GM19395 (cell line): Measurements from ENCODE around the gene SSUH2.
A peak's percentile ranks its signal among the peaks of the same experiment; 100 is the strongest.
"Not testable (repeated sequence)": the region's sequence is repeated elsewhere in the genome, so short reads cannot be mapped to it uniquely, and the experiment has no call there.

Experiments used
- ATAC-seq: cut with Tn5 transposase; IDR thresholded peaks from one replicate; pipeline ENCODE4 v1.9.1; 2021; ENCODE audit warnings: mild to moderate bottlenecking, moderate library complexity; ENCODE audit not compliant: unreplicated experiment

SSUH2 gene

DNA sequence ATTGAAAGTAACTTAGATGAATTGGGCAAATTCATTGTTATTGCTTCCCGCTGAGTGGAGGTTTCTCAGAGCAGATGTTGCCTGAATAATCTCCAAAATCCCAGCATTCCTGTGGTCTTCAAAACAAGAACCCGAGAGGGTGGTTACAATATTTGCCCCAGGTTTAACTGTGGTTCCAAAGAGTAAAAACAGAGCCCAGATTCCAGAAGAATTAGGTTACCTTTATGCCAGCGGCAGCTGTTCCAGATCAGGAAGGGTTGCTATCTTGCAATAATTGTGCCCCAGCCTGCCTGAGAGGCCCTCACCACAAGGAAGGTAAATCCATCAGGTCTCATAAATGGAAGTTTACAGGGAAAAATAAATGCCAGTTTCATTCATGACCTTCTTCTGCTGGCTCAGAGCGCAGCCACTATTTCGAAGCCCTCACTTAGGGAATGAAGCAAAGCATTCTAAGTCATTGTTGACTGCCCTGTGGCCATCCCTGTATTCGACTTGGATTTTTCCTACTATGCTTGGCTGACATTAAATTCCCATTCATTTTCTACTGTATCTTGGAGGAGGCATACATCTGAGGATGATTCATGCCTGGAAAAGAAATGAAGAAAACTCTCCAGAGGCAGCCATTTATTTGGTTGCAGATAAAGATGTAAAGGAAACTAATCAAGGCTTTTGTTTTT, 54.6 kb downstream of the SSUH2 start:
- ATAC-seq, result no peak

DNA sequence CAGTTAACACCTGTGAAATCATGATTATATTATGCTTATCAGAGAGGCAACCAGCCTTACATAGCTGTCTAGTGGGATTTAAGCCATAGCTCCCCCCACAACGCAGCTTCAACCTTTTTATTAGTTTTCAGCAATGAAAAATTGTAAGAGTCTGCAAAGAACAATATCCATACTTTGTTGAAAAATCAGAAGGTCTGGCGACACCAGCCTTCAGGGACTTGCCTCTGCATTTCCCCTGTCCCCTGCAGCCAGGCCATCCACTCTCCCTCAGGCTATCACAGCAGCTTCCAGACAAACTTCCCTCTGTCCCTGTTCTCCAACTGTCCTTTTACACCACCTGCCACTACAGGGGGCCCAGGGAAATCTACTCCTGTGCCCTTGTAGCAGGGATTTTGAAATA, 59.9 kb downstream of the SSUH2 start:
- ATAC-seq, result no peak

DNA sequence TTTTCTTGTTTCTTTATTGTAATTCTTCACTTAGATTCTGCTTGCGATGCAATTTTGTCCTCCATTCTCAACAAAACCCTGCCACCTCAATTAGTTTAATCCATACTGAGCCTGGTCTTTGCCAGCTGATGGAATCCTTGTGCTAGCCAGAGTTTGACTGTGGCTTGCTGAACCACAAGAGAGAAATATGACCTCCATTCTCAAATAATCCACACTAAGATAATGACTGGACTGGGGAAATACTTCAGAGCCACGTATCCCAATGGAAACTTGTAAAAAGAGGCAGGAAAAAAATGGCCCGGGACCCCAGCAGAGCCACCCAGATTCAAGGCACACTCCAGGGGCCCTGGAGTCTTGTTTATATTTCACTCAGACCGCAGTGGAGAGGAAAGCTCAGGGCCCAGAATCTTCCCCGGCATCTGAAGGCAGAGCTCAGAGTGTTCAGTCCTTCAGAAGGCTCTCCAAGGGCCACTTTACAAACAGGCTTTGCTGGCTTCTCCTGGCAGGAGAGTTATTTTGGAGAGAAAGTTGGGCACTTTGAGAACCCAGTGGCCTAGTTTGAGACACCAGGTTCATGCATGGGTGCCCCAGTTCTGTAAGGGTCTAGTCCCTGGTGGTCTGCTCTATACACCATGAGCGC, 62.7 kb downstream of the SSUH2 start:
- ATAC-seq, result no peak

DNA sequence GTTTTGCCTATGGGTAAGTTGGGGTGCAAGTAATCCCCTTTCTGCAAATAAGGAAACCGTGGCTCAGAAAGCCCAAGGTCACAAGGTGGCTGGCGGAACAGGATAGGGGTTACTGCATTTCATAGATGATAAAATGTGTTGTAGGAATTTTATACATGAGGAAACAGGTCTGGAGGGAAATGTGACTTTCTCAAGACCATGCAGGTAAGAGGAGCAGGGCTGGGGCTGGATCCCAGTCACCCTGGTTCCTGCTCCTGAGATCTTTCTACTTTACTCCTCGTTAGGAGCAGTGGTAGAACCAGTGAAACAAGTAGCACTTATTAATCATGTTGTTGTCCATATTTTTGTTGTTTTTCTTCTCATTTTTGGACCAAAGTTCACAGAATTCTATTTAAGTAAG, 63.2 kb downstream of the SSUH2 start:
- ATAC-seq, result no peak

DNA sequence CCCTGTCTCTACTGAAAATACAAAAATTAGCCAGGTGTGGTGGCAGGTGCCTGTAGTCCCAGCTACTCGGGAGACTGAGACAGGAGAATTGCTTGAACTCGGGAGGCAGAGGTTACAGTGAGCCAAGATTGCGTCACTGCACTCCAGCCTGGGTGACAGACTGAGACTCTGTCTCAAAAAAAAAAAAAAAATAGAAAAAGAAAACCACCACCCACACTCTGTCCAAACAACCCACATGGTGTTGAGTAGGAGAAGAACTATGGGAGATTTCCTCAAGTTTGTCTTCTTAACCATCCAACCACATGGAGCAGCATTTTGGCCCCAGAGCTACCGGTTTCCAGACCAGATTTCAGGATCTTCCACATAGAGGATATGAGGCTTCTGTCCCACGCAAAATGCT, 64.2 kb downstream of the SSUH2 start:
- not testable (repeated sequence) for ATAC-seq

DNA sequence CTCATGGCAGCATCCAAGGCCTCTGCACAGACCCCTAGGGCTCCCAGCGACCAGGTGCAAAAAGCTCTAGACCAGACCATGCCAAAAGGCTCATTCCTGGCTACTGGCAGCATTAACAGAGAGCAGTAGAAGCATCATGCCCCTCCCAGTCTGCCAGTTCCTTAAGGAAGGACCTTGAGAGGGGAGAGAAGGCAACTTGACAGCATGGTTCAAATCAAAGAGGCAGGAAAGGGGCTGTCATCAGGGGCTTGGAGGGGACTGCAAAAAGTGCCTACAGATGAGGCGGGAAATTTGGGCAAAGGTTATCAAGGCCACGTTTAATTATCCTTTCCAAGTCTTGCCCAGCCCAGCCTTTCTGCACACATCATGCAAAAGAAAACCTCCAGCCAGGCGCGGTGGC, 64.7 kb downstream of the SSUH2 start:
- no peak for ATAC-seq

DNA sequence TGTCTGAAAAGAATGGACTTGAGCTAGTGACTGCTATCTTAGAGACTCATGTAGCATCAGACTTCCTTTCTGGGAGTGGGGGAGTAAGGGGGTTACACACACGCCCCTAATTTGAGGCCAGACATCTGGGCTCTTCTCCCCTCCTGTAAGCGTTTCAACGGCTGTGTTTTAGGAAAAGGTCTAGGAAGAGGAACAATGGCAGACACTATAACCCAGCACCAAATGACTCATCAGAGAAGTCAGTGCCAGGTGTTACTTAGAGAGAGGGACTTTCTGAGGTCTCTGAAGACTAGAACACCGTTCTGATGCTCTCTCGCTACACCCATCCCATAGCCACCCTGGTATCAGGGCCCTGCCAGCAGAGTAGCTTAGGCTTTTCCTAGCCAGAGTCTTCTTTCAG, 65.5 kb downstream of the SSUH2 start:
- ATAC-seq, result peak; percentile 98

DNA sequence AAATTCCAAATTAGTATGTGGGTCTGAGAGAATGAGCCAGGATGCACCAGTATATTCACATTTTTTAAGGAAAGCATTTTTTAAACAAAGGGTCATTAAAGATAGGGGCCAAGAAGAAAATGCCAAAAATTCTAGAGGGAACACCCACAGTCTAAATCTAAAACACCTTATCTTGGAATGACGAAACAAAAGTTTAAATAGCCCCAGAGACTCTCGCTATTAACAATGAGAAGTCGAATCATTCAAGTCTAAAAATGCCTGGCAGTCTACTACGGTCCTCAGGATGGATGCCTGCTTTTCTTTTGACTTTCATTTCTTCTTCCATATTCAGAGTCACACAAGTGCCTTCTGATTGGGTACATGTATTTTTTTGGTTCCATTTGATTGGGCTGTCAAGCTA, 66.3 kb downstream of the SSUH2 start:
- no peak for ATAC-seq

DNA sequence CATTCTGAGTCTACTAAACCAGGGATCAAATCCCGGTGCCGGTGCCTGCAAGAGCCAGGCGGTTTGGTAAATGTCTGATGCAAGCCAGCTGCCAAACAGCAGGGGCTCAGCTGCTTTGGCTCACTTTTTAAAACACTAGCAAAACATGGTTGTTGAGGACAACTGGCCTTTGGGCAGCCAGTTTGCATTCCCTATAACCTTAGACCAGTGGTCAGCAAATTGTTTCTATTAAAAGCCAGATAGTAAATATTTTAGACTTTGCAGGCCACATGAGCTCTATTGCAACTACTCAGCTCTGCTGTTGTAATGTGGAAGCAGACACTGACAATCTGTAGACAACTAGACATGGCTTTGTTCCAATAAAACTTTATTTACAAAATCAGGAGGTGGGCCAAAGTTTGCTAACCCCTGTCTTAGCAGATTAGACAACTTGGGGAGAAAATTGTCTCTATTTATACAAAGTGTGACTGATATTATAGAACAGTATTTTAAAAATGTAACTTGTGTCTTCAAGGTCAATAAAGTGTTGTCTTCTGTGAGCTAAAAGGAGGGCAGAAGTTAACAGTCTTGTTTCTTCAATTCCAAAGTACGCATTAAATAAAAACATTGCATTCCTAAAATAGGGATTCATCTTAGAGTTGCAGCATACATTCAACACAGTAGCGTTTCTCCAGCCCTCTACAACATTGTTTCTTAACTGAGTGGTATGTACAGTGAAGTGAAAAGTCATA, 67.6 kb downstream of the SSUH2 start:
- no peak for ATAC-seq

DNA sequence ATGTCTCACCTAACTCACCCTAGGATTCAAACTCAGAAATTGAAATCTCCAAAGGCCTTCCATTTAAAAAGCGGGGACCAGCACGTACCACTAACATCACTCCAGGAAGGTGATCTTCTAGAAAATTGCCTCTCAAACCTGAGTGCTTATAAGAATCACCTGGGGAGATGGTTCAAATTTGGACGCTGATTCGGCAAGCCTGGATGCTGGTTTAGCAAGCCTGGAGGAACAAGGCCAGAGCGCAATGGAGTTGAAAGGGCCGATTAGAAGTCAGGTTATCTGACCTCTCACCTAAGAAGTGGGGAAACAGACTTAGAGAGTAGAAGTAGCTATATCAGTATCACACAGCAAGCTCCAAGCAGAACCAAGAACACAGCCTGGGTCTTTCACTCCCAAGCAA, 68.2 kb downstream of the SSUH2 start:
- ATAC-seq, result no peak

DNA sequence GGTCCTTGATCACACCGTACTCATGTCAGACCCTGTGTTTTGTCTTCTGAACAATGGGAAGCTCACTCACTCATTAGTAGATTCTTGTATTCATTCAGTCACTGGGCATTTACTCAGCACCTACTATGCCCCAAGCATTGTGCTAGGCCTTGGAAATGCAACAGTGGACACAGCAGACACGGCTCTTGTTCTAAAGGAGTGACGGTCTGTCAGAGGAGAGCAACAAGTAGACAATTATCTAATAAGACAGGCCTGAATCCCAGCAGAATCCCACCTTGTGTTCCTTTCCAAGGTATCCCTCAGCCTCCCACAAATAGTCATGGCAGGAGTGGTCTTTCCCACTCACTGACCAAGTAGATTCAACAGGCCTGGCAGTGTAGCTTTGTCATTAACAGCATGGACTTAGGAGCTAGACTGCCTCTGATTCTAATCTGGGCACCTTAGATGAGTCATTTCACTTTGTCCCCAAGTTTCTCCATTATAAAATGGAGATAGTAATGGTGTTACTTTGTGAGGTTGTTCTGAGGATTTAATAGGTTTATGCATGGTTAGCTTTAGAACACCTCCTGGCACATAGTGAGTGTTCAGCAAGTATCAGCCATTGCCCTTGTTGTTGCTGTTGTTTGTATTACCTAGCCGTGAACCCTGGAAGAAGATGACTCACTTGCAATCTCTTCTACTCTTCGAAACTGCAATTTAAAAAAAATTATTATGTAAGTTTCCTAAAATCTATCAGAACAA, 69.1 kb downstream of the SSUH2 start:
- no peak for ATAC-seq

DNA sequence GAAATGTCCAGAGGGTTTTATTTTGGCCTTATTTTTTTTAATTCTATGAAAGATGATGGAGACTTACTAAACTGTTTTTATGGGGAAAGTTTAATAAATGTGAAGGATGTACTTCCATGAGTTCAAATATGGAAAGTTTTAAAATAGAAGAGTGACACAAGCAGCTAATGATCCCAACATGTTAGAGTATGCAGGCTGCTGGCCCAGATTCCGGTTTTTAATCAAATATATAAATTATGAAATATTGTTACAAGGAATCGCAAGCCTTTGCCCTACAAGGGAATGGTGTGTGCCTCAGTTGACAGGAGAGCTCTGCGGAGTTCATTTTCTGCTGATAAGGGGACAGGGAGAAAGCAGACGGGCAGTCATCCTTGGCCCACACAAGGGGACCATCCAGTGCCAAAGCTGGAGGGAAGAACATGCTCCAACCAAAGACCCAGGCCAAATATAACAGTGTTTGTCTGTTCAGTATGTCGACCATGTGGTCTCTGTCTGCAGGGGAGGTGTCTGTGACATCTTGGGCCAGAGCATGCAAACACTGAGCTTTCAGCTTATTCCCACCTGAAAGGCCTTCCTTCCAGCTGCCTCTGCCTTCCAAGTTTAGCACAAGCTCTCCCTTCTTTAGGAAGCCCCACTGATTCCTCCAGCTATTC, 69.8 kb downstream of the SSUH2 start:
- no peak for ATAC-seq

DNA sequence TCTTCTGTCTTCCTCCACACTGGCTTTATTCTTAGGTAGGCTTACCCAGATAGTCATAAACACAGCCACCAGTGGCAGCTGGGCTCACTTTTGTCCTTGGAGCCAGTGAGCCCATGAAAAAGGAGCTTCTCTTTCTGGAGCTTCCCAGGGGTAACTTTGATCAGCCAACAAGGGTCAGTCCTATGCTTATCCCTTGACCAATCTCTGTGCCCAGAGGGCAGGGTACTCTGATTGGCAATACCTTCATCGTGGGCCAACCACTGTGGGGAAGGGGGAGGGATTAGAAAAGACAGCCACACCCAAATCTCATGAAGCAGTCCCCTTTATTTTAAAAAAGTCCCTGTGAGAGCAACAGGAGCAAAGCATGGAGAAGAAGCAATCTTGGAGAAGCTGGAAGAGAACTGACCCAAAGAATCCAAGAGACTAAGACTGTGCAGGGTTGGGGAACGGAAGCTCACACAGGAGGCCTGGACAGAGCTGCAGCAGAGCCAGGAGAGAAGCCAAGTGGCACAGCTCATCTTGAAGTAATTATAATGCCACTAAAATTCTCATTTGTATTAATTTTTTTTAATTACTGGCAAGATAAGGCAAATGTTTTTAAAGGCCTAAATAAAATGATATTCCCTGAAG, 70.4 kb downstream of the SSUH2 start:
- no peak for ATAC-seq

DNA sequence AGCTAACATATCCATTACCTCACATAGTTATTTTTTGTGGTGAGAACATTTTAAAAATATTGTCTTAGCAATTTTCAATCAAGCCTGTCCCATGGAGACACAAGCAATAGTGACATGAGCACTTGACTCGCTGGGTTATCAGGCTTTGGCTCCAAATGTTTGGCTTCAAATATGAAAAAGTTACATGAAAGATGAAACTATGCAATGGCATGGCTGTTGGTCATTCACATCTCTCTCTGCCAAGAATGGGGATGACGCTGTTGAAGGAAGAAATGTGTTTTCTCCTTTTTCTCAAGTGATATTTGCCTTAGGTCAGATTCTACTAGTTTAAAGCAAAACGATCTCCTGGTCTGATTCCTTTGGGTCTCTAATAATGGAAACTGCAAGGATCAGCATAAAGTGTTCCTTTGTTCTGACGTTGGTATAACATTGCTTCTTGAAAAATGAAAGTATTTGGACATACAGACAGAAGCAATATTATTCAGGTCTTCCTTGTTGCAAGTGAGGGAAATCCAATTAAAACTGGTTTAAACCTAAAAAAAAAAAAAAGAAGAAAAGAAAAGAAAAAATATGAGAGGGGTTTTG, 71.2 kb downstream of the SSUH2 start:
- ATAC-seq, result no peak

DNA sequence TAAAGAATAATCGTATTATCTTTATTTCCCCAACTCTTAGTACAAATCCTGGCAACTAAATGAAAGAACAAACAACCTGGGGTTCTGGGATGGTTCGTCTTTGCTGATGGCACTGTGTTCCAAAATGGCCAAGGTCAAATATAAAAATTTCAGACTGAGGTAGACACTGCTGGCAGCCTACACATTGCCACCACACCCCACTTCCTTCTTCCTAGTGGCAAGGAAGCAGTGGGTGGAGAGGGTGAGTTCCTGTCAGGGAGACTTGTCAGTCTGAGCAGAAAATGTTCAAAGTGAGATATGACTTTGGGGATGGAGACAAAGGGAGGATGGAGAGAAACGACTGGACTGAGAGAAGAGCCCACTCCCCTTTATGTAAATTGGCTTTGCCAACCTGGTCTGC, 73.3 kb downstream of the SSUH2 start:
- no peak for ATAC-seq
